Activated CD4-positive, alpha-beta T cell treated with anti-CD3 and anti-CD28 coated beads, Interleukin-2, amount 50 U/mL, for 1 hour (primary cell): ENCODE measurements around the gene ABHD15.

Experiments
- DNase-seq: peaks from one replicate; pipeline ENCODE4 v3.0.0-alpha.2; 2020

The ABHD15 gene, protein sequence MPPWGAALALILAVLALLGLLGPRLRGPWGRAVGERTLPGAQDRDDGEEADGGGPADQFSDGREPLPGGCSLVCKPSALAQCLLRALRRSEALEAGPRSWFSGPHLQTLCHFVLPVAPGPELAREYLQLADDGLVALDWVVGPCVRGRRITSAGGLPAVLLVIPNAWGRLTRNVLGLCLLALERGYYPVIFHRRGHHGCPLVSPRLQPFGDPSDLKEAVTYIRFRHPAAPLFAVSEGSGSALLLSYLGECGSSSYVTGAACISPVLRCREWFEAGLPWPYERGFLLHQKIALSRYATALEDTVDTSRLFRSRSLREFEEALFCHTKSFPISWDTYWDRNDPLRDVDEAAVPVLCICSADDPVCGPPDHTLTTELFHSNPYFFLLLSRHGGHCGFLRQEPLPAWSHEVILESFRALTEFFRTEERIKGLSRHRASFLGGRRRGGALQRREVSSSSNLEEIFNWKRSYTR

DNA sequence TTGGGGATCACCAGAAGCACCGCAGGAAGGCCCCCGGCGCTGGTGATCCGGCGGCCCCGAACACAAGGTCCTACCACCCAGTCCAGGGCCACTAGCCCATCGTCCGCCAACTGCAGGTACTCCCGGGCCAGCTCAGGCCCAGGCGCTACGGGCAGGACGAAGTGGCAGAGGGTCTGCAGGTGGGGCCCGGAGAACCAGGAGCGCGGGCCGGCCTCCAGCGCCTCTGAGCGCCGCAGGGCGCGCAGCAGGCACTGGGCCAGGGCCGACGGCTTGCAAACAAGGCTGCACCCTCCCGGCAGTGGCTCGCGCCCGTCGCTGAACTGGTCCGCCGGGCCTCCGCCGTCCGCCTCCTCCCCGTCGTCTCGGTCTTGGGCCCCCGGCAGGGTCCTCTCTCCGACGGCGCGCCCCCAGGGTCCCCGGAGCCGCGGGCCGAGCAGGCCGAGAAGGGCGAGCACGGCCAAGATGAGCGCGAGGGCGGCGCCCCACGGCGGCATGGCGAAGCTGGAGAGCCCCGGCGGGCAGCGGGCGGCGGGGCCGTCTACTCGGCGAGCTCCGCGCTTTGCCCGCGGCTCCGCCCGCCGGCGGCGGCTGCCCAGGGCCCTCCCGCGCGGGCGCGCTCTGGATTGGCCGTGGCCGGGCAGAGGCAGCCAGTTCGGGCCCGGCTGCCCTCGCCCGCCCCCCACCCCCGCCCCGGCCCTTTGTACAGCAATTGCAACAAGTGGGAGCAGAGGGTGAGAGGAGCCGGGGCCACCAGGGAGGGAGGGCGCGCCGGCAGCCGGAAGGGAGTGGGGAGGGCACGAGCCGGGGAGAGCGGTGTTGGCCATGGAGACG, at the start of gene ABHD15:
TSS of gene ABHD15 (minus strand) at position 565 of the 831 bp plus-strand sequence. CDS start at position 494, 71 bp downstream.
- DNase-seq = peak; percentile 49

DNA sequence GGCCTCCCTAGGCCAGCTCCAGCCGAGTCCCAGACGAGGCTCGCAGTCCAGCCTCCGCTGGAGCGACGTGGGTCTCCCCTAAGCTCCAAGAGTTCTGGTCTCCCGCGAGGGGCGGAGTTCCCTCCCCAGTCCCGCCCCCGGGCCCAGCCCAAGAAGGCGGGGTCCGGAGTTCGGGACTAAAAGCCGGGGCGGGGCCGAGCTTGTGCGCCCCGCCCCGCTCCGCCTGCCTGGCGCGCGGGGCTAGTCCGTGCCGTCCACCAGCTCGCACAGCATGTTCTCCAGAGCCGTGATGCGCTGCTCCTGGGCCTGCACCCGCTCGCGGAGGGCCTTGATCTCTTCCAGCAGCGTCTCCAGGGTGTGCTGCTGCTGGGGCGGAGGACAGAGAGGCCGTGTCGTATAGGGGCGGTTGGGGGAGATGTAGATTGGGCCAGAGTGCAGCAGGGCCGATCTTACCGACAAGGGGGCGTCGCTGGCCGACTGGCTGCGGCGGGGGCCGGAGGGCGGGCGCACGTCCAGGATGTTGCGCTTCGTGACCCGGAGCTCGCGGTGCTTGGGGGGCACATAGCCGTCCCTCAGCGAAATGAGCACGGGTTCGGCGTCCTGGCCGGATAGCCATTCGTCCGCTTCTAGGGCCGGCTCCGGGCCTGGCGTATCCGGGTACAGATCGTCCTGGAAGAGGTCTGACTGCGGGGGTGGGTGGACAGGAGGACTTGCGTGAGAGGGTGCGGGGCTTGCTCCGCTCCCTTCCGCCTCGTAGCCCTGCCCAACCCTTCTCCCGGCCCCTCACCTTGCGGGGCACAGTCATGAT, 48.9 kb upstream of the ABHD15 start:
- peak; percentile 80 for DNase-seq

DNA sequence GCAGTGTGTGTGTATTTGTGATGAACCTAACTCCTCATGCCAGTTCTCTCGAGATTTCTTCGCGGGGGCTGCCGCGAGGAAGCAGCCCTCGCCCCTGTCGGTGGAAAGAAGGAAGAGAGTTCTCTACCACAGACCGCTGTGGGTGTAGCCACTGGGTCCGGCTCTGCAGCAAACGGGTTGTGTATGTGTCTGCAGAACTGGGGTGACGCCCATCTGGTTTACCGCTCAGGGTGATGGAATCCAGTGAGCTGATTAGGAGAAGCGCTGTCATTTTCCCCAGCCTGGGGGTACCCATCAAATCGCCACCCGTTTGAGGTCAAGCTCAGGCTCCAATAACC, 48.2 kb upstream of the ABHD15 start:
- peak; percentile 69 for DNase-seq

DNA sequence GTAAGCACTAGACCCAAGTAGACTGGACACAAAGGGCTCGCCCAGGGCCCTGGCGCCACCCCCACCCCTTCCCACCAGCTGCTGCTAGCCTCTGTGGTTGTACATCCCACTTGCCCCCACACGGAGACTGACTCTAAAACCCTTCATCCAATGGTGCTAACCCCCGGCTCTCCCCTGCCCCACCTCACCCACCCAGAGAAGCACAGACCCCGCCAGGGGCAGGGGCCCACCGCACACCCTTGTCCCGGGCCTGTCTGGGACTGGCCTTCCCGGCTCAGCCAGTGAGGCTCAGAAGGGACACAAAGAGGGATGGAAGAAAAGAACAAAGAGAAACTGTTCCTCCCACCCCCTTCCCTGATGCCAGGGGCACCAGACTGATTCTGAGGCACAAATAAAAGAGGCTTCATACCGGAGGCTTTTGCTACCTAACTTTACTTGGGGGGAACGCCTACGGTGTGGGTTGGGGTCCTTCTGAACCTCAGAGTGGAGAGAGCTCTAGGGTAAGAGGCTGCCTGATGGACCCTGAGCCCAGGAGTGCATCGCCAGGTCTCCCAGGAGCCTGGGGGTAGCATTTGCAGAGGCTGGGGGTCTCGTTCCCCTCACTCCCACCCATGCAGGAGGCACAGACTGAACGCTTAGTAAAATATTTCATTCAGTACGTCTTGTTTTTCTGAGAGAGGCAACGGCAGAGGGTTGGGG, 47.7 kb upstream of the ABHD15 start:
- no peak for DNase-seq

DNA sequence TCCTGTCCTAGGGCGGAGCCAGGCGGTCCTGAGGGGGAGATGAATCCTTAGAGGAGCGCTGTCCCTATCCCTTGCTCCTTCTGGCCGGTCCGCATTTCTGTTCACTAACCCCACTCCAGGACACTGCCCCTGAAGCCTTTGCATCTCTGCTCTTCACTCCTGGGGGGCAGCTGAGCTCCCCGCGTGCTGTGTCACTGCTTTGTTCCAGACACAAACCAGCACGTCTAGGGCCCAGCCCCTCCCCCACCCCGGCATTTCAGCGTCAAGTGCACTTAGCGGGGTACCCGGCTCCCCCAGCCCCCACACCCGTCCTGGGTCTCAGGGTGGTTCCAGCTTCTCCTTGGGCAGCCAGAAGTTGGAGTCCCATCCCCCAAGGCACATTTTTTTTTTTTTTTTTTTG, 47.0 kb upstream of the ABHD15 start:
- DNase-seq = no peak

DNA sequence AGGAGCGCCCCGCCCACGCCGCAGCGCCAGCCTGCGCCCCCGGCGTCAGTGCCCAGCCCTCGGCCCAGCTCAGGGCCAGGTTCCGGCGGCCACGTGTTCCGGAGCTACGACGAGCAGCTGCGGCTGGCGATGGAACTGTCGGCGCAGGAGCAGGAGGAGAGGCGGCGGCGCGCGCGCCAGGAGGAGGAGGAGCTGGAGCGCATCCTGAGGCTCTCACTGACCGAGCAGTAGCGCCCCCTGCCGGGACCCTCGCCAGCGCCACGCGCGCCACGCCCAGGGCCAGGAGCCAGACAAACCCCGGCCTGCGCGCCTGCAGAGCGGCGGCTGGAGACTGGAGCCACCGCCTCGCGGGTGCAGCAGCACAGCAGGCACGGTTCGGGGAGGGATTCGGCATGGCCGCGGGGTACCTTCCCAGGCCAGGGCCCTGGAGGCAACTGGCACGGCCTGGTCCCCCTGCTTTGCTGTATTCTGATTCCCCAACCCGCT, 46.6 kb upstream of the ABHD15 start:
- peak; percentile 95 for DNase-seq

DNA sequence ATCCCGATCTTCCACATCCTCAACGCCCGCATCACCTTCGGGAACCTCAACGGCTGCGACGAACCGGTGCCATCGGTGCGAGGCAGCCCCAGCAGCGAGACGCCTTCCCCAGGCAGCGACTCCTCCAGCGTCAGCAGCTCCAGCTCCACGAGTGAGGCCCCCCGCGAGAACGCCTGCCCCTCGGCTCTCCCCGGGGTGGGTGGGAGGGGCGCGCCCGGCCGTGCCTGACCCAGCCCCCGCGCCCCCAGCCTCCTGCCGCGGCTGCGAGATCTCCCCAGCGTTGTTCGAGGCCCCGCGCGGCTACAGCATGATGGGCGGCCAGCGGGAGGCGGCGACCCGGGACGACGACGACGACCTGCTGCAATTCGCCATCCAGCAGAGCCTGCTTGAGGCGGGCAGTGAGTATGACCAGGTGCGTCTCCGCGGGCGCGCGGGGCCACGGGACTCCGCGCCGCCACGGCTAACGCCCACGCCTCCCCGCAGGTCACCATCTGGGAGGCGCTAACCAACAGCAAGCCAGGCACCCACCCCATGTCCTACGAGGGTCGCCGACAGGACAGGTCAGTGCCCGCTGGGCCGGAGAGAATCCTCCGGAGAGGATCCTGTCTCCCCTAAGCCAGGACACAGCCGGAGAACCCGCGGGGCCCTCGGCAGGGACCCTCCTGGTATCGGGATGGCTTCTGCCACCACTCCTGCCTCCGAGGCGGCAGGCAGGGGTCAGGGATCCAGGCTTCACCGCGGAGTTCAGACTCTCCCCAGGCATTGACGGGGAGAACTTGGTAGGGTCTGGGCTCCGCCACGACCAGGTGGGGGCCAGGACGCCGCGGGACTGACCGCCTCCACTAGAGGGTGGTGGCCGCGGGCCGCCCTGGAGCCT, 45.8 kb upstream of the ABHD15 start:
- DNase-seq = no peak

DNA sequence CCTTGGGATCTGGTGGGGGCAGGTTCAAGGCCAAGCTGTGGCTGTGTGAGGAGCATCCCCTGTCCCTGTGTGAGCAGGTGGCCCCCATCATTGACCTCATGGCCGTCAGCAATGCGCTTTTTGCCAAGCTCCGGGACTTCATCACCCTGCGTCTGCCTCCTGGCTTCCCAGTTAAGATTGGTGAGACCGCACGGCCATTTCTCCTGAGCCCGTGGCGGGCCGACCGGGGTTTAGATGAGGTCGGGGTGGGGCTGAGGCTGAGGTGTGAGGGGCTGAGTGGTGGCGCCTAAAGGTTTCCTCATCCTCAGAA, 45.2 kb upstream of the ABHD15 start:
- DNase-seq = no peak

DNA sequence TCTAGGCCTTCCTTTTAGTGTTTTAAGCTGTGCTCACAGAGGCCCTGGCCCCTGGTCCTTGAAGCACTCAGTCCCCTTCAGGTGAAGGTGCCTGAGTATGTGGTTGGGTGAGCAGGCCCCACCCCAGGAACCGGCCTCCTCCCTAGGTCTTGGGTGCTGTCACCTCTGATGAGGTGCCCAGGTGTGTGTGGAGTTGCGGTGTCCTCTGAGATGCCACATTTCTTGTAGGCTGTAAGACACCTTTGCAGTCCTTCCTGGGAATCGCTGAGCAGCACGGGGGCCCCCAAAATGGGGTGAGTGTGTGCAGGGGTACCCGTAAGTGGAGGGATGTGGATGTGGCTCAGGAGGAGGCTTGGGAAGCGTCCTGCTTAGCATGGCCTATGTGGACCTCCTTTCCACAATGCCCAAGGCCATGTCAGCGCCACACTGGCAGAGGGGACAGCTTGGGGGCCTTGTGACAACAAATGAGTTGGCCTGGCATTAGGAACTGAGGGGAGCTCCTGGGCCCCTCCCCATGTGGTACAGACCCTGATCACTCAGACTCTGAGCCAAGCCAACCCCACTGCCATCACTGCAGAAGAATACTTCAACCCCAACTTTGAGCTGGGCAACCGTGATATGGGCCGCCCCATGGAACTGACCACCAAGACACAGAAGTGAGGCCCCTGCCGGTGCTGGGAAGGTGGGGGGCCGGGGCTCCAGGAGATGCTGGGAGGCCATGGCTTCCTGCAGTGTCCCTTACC, 44.7 kb upstream of the ABHD15 start:
- DNase-seq = no peak

DNA sequence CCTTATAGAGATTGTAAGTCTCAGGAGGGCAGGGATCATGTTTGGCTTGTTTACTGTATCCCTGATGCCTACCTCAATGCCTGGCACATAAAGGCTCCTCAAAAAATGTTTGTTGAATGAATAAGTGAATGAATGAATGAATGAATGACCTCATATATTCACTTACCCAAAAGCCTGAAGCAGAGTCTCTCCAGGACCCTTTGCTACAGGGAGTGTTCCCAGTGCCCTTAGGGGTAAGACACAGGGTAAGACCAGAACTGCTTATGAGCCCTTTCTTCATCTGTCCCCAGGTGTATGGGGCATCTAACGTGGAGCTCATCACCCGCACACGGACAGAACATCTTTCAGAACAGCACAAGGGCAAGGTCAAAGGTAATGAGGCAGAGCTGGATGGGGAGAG, 43.6 kb upstream of the ABHD15 start:
- no peak for DNase-seq

DNA sequence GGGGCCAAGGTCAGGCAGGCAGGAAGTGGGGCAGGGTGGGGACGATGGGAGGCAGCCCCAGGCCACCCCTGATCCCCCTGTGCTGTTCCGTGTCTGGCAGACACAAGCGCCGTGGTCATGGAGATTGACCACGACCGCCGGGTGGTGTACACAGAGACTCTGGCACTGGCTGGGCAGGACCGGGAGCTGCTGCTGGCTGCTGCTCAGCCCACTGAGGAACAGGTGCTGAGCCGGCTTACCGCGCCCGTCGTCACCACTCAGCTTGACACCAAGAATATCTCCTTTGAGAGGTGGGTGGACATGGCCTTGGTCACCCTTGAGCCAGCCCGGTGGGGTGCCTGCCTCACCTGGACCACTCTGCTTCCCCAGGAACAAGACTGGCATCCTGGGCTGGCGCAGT, 42.1 kb upstream of the ABHD15 start:
- DNase-seq = no peak

DNA sequence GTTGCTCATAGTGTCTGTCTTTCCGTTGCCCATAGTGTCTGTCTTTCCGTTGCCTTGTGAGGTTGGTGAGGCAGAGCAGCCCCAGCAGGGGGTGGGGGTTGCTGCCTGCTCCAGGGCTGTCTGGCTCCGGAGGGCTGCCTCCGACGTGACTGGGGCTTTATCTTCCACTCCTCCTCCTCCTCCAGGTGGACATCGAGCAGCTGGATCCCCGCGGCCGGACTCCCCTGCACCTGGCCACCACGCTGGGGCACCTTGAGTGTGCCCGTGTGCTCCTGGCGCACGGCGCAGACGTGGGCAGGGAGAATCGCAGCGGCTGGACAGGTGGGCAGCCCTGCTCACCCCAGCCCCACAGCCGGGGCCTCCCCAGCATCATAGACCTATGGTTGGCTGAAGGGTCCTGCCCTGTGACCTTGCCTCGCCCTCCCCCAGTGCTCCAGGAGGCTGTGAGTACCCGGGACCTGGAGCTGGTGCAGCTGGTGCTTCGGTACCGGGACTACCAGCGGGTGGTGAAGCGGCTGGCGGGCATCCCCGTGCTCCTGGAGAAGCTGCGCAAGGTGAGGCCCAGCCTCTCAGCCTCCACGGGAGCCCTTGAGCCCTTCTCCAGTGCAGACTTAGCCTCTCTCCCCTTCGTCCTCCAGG, 40.8 kb upstream of the ABHD15 start:
- DNase-seq = no peak

DNA sequence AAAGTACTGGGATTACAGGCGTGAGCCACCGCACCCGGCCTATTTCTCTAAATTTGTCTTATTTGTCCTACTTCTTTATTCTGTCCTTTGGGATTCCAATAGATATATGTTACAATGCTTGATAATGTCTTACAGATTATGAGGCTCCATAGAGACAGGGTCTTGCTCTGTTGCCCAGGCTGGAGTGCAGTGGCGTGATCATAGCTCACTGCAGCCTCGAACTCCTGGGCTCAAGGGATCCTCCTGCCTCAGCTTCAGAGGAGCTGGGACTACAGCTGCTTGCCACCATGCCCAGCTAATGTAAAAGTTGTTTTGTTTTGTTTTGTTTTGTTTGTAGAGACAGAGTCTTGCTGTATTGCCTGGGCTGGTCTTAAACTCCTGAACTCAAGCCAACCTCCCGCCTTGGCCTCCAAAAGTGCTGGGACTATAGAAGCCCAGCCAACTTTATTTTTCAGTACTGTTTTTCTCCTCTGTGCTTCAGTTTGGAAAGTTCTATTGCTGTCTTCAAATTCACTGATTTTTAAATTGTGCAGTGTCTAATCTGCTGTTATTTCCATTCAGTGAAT, 36.4 kb upstream of the ABHD15 start:
- no peak for DNase-seq

DNA sequence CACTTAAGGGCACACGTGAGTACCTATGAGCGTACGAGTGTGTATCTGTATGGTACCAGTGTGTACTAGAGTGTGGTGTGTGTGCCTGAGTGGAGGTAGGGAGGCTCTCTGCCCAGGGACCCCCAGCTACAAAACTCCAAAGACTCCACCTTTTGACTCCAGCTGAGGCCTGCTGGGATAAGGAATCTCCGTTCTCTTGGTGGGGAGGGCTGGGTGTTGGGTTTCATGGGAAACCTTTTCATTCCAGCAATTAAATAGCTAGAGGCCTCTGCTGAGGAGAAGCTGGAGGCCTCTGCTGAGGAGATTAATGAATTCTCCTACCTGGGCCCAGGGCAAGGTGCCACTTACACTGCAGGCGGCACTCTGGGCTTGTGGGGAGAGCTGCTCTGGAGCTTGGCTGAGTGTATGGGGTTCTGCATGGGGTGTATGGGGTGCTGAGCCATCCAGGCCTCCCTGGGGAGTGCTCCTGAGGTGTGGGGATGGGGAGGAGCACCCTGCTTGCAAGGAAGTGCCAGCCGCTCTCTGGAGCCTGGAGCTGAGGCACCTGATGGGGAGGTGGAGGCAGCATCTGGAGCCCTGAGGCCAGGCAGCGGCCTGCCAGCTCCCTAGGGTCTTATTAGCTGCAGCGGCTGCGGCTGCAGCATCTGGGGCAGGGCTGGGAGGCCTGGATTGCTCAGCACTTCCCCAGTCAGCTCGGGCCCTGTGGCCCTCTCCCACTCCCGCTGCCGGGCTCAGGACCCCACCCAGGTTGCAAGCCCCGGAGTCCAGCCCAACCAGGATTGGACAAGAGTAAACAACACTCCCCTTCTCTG, 30.7 kb upstream of the ABHD15 start:
- no peak for DNase-seq

DNA sequence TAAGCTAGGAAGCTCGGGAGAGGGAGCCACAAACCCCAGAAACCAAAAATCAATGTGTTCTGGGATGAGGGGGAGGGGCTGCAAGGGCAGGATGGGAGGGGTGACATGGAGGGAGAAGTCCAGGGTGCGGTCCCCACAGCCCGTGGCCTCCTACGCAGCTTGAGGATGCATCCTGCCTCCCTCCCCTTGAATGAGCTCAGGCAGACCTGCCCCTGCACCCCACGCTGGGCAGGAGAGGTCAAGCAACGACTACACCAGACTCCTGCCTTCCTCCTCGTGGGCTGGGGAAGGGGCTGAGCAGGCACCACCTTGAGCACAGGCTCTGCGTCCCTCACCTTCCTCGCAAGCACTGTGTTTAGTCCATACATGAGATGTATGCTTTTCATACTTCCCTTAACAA, 30.0 kb upstream of the ABHD15 start:
- no peak for DNase-seq

DNA sequence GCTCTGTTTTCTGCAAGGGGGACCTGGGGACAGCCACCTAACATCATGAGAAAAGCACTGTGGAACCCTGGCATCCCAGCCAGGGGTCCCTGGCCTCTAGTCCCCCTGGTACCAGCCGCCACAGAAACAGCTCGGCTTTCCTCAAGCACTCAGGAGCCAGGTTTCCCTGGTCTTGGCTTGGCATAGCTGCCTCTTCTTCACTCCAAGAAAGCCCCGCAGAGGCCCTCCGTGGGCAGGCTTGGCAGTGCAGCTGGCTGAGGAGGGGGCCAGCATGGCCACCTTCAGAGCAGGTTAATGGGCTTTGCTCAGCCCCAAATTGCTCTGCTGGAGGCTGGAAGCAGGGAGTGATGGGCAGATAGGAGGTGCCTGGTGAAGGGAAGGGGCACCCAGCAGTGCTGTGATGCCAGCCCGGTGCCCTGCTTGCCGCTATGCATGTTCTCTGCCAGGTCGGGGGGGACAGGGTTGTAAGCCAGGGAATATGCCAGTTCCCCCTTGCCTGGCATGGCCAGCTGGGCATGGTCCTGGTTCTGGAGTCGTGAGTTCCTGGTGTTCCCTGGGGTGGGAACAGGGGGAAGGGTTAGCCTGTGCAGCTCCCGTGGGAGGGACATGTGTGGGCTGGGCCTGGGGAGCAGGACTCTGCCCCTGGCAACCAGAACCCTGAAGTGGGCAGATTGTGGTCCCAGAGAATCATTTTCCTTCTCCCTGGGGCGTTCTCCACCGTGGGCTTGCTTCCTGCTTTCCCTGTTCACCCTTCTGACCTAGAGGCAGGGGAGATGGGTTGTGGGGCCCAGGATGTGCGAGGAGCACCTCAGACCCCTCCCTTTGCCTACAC, 29.3 kb upstream of the ABHD15 start:
- no peak for DNase-seq

DNA sequence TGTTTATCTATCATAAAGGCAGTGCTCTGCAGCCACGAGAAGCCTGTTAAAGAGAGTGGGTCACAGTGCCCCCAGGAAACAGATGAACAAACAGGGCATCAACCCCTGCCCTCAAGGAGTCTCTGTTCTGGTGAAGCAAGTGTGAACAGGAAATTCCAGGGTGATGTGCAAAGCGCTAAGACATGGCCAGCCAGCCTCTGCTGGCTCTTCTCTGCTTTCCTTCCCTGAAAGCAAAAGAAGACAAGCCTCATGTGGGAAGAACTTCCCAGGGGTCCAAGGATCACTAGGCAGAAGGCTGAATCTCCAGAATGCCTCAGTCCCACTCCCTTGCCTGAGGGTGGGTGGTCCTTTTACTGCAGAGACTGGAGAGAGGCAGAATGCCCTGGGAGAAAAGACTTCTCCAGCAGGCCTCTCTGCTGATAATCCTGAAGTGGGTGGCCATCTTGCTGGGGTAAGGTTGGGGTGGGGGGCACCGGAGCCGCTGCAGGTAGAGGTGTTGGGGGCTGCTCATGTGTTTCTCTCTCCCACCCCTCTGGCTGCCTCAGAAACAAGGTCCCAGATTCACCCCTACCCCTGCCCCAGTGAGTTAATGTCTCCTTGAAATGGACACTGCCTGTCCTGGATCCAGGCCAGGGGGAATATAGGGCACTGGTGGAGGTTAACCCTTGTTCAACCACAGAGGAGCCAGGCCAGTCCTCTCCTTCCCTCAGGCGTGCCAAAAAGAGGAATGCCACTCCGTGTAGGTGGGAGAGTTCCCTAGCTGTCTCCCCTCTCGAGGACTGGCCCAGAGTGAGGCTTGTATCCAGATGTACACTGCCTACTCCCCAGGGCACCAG, 28.5 kb upstream of the ABHD15 start:
- DNase-seq = no peak
